Measurements from ENCODE around the gene OR7G1. TPM values are rescaled to one million over a fixed set of nuclear protein-coding genes. Genes with fewer than 3 reads are reported as not detected.
A peak's percentile ranks its signal among the peaks of the same experiment; 100 is the strongest.

The OR7G1 gene
- not detected for total RNA-seq

- H3K36me3 Mint-ChIP-seq (ENCODE audit: low read depth): no peaks in the 10 kb centered on the region
Observed at GRCh38 chr19:9115307-9115813, at the start of gene OR7G1. Gene OR7G1, minus strand, starts transcription at chr19:9115763. Its CDS starts 0 bp downstream, at chr19:9115763.

GRCh38 chr19:9165261-9165660 is 49.7 kb upstream of the OR7G1 start:
- H3K36me3 Mint-ChIP-seq (ENCODE audit: low read depth): peaks cover 72% of the 10 kb centered on the region
- no peak overlapping the region for H3K27ac Mint-ChIP-seq
- no peaks in the 10 kb centered on the region for H3K4me1 Mint-ChIP-seq
- ChIA-PET POLR2A (no interaction called here), CTCF (no interaction called here)
- no peaks in the 10 kb centered on the region for H3K27me3 Mint-ChIP-seq
- DNase-seq: no peak
- H3K4me3 Mint-ChIP-seq: no peak overlapping the region
- H3K9me3 Mint-ChIP-seq: peaks cover 32% of the 10 kb centered on the region

More at GRCh38 chr19:9115307-9115813, at the start of gene OR7G1:
- ChIA-PET POLR2A (no interaction called here), CTCF (no interaction called here)
- Mint-ChIP-seq H3K27ac (no peak within 1 kb of the TSS), H3K9me3 (peaks cover 3% of the 10 kb centered on the region), H3K27me3 (no peaks in the 10 kb centered on the region), H3K4me3 (no peak within 1 kb of the TSS), H3K4me1 (no peaks in the 10 kb centered on the region)
- DNase-seq: no peak

GRCh38 chr19:9161427-9161826 is 45.9 kb upstream of the OR7G1 start:
- H3K36me3 Mint-ChIP-seq (ENCODE audit: low read depth): peaks cover 94% of the 10 kb centered on the region
- no peaks in the 10 kb centered on the region for H3K27me3 Mint-ChIP-seq
- POLR2A ChIA-PET: no interaction called here
- no peak overlapping the region for H3K4me3 Mint-ChIP-seq
- no peak for DNase-seq
- CTCF ChIA-PET: no interaction called here
- no peak overlapping the region for H3K27ac Mint-ChIP-seq
- no peaks in the 10 kb centered on the region for H3K4me1 Mint-ChIP-seq
- peaks cover 33% of the 10 kb centered on the region for H3K9me3 Mint-ChIP-seq

GRCh38 chr19:9159891-9160290 is 44.3 kb upstream of the OR7G1 start:
- H3K36me3 Mint-ChIP-seq (ENCODE audit: low read depth): peaks cover 95% of the 10 kb centered on the region
- no peak overlapping the region for H3K4me3 Mint-ChIP-seq
- no peak for DNase-seq
- ChIA-PET CTCF (no interaction called here), POLR2A (no interaction called here)
- H3K27ac Mint-ChIP-seq: no peak overlapping the region
- H3K9me3 Mint-ChIP-seq: peaks cover 41% of the 10 kb centered on the region
- H3K4me1 Mint-ChIP-seq: no peaks in the 10 kb centered on the region
- no peaks in the 10 kb centered on the region for H3K27me3 Mint-ChIP-seq

- no peak overlapping the region for H3K4me3 Mint-ChIP-seq
- CTCF ChIA-PET: no interaction called here
Observed at GRCh38 chr19:9156304-9156703, 40.7 kb upstream of the OR7G1 start.

GRCh38 chr19:9155591-9155990 is 40.0 kb upstream of the OR7G1 start:
- DNase-seq: no peak
- H3K36me3 Mint-ChIP-seq (ENCODE audit: low read depth): peaks cover 98% of the 10 kb centered on the region
- no peaks in the 10 kb centered on the region for H3K27me3 Mint-ChIP-seq
- CTCF ChIA-PET: no interaction called here
- peaks cover 48% of the 10 kb centered on the region for H3K9me3 Mint-ChIP-seq
- POLR2A ChIA-PET: no interaction called here
- no peak overlapping the region for H3K27ac Mint-ChIP-seq
- H3K4me3 Mint-ChIP-seq: no peak overlapping the region
- H3K4me1 Mint-ChIP-seq: peaks cover 6% of the 10 kb centered on the region

More at GRCh38 chr19:9156304-9156703, 40.7 kb upstream of the OR7G1 start:
- no peak for DNase-seq
- peaks cover 3% of the 10 kb centered on the region for H3K4me1 Mint-ChIP-seq
- POLR2A ChIA-PET: no interaction called here
- H3K27me3 Mint-ChIP-seq: no peaks in the 10 kb centered on the region
- H3K9me3 Mint-ChIP-seq: peaks cover 48% of the 10 kb centered on the region
- peaks cover 98% of the 10 kb centered on the region for H3K36me3 Mint-ChIP-seq (ENCODE audit: low read depth)
- H3K27ac Mint-ChIP-seq: no peak overlapping the region

GRCh38 chr19:9151367-9151766 is 35.8 kb upstream of the OR7G1 start:
- Mint-ChIP-seq H3K27me3 (no peaks in the 10 kb centered on the region), H3K27ac (no peak overlapping the region), H3K4me3 (no peak overlapping the region), H3K36me3 (ENCODE audit: low read depth) (peaks cover 98% of the 10 kb centered on the region), H3K4me1 (peaks cover 17% of the 10 kb centered on the region), H3K9me3 (peaks cover 65% of the 10 kb centered on the region)
- no peak for DNase-seq
- ChIA-PET POLR2A (interaction anchor here (0.5 kb wide), 1 partner anchor 70 kb away, joined by 3 read pairs; no protein-coding TSS in a partner anchor), CTCF (no interaction called here)

- H3K4me1 Mint-ChIP-seq: peaks cover 17% of the 10 kb centered on the region
- ChIA-PET CTCF (no interaction called here), POLR2A (no interaction called here)
- DNase-seq: no peak
- H3K36me3 Mint-ChIP-seq (ENCODE audit: low read depth): peaks cover 96% of the 10 kb centered on the region
- H3K4me3 Mint-ChIP-seq: no peak overlapping the region
- no peak overlapping the region for H3K27ac Mint-ChIP-seq
- H3K27me3 Mint-ChIP-seq: no peaks in the 10 kb centered on the region
- peaks cover 68% of the 10 kb centered on the region for H3K9me3 Mint-ChIP-seq
Observed at GRCh38 chr19:9150650-9151049, 35.1 kb upstream of the OR7G1 start.

- no peak for DNase-seq
- POLR2A ChIA-PET: no interaction called here
- peaks cover 96% of the 10 kb centered on the region for H3K36me3 Mint-ChIP-seq (ENCODE audit: low read depth)
- CTCF ChIA-PET: no interaction called here
- peaks cover 17% of the 10 kb centered on the region for H3K4me1 Mint-ChIP-seq
- H3K27me3 Mint-ChIP-seq: no peaks in the 10 kb centered on the region
- peaks cover 66% of the 10 kb centered on the region for H3K9me3 Mint-ChIP-seq
- H3K27ac Mint-ChIP-seq: no peak overlapping the region
- H3K4me3 Mint-ChIP-seq: no peak overlapping the region
Observed at GRCh38 chr19:9149997-9150396, 34.4 kb upstream of the OR7G1 start.

- Mint-ChIP-seq H3K9me3 (peaks cover 71% of the 10 kb centered on the region), H3K4me1 (peaks cover 19% of the 10 kb centered on the region), H3K36me3 (ENCODE audit: low read depth) (peaks cover 96% of the 10 kb centered on the region), H3K27me3 (no peaks in the 10 kb centered on the region), H3K4me3 (no peak overlapping the region), H3K27ac (no peak overlapping the region)
- no peak for DNase-seq
- ChIA-PET CTCF (no interaction called here), POLR2A (interaction anchor here (0.7 kb wide), 1 partner anchor 8 kb away, joined by 3 read pairs; the partner anchor contains the start of gene ZNF317)
Observed at GRCh38 chr19:9148697-9149096, 33.1 kb upstream of the OR7G1 start.

GRCh38 chr19:9146882-9147281 is 31.3 kb upstream of the OR7G1 start:
- Mint-ChIP-seq H3K27ac (no peak overlapping the region), H3K27me3 (no peaks in the 10 kb centered on the region), H3K36me3 (ENCODE audit: low read depth) (peaks cover 94% of the 10 kb centered on the region), H3K4me1 (peaks cover 30% of the 10 kb centered on the region), H3K4me3 (no peak overlapping the region), H3K9me3 (peaks cover 64% of the 10 kb centered on the region)
- ChIA-PET POLR2A (no interaction called here), CTCF (no interaction called here)
- DNase-seq: no peak

GRCh38 chr19:9144920-9145319 is 29.4 kb upstream of the OR7G1 start:
- Mint-ChIP-seq H3K4me1 (peaks cover 40% of the 10 kb centered on the region), H3K27ac (no peak overlapping the region), H3K27me3 (no peaks in the 10 kb centered on the region), H3K4me3 (no peak overlapping the region), H3K36me3 (ENCODE audit: low read depth) (peaks cover 84% of the 10 kb centered on the region), H3K9me3 (peaks cover 46% of the 10 kb centered on the region)
- CTCF ChIA-PET: no interaction called here
- DNase-seq: no peak
- POLR2A ChIA-PET: no interaction called here

GRCh38 chr19:9140159-9140874 is 24.8 kb upstream of the OR7G1 start, which contains the start of gene ZNF317:
Gene ZNF317, plus strand, starts transcription at chr19:9140397. Its CDS starts 15,620 bp downstream, at chr19:9156017.
- DNase-seq: peak; percentile 93
- CTCF ChIA-PET: no interaction called here
- Mint-ChIP-seq H3K27ac (peak within 1 kb of the TSS; percentile 86), H3K36me3 (ENCODE audit: low read depth) (peaks cover 40% of the 10 kb centered on the region), H3K4me3 (peak within 1 kb of the TSS; percentile 99), H3K4me1 (peaks cover 37% of the 10 kb centered on the region), H3K9me3 (peaks cover 18% of the 10 kb centered on the region), H3K27me3 (no peaks in the 10 kb centered on the region)
- POLR2A ChIA-PET: interaction anchor here (0.6 to 1.1 kb wide), 6 partner anchors 9 to 444 kb away, joined by 3 to 4 read pairs (median 4); partner anchors contain the start of genes ZNF121, ZNF266 and ZNF559

GRCh38 chr19:9139609-9140158 is 24.1 kb upstream of the OR7G1 start:
- Mint-ChIP-seq H3K36me3 (ENCODE audit: low read depth) (peaks cover 34% of the 10 kb centered on the region), H3K27me3 (no peaks in the 10 kb centered on the region), H3K4me3 (peak overlapping the region; percentile 99), H3K9me3 (peaks cover 14% of the 10 kb centered on the region), H3K4me1 (peaks cover 35% of the 10 kb centered on the region), H3K27ac (peak overlapping the region; percentile 86)
- ChIA-PET POLR2A (no interaction called here), CTCF (no interaction called here)
- DNase-seq: no peak
